ENCODE results near the gene SRP68.

Gene SRP68

GRCh38 chr17:76053246-76054111 is 18.8 kb downstream of the SRP68 start:
- no peak for TF ChIP-seq ISL1 (CRISPR knock-in tag; IDR thresholded peaks at IDR 0.05)
- no peak for TF ChIP-seq ARNTL (CRISPR knock-in tag; IDR thresholded peaks at IDR 0.05; ENCODE audit: borderline replicate concordance, low read depth)
- no peak for TF ChIP-seq TSHZ2 (CRISPR knock-in tag; IDR thresholded peaks at IDR 0.05)
- no peak for TF ChIP-seq CSRNP3 (CRISPR knock-in tag; IDR thresholded peaks at IDR 0.05)
- no peak for TF ChIP-seq PPARA (CRISPR knock-in tag; IDR thresholded peaks at IDR 0.05; ENCODE audit: borderline replicate concordance)
- no peak for TF ChIP-seq OSR1 (CRISPR knock-in tag; IDR thresholded peaks at IDR 0.05)
- TF ChIP-seq CSDC2 (CRISPR knock-in tag; IDR thresholded peaks at IDR 0.05), result no peak
- no peak for TF ChIP-seq BACH2 (CRISPR knock-in tag; IDR thresholded peaks at IDR 0.05; ENCODE audit: borderline replicate concordance)
- no peak for TF ChIP-seq ZNF70 (CRISPR knock-in tag; IDR thresholded peaks at IDR 0.05)
- TF ChIP-seq ZNF8 (CRISPR knock-in tag; IDR thresholded peaks at IDR 0.05), result no peak
- no peak for TF ChIP-seq PATZ1 (CRISPR knock-in tag; IDR thresholded peaks at IDR 0.05; ENCODE audit: borderline replicate concordance)
- no peak for ATAC-seq

GRCh38 chr17:76051561-76051960 is 20.8 kb downstream of the SRP68 start:
- TF ChIP-seq ZNF565 (CRISPR knock-in tag; conservative IDR thresholded peaks at IDR 0.05; ENCODE audit: low read depth) (no peak), POU6F1 (CRISPR knock-in tag; IDR thresholded peaks at IDR 0.05; ENCODE audit: borderline replicate concordance, low read depth) (no peak), CREB5 (CRISPR knock-in tag; IDR thresholded peaks at IDR 0.05; ENCODE audit: low read depth) (no peak), OSR1 (CRISPR knock-in tag; IDR thresholded peaks at IDR 0.05) (no peak), ZNF70 (CRISPR knock-in tag; IDR thresholded peaks at IDR 0.05) (no peak), ZFP30 (CRISPR knock-in tag; IDR thresholded peaks at IDR 0.05) (no peak), ZFP3 (CRISPR knock-in tag; IDR thresholded peaks at IDR 0.05) (no peak)
- no peak for ATAC-seq

- TF ChIP-seq ZNF565 (CRISPR knock-in tag; conservative IDR thresholded peaks at IDR 0.05; ENCODE audit: low read depth) (no peak), CSDC2 (CRISPR knock-in tag; IDR thresholded peaks at IDR 0.05) (no peak), ISL1 (CRISPR knock-in tag; IDR thresholded peaks at IDR 0.05) (no peak), TCF4 (CRISPR knock-in tag; IDR thresholded peaks at IDR 0.05; ENCODE audit: borderline replicate concordance) (no peak), CSRNP3 (CRISPR knock-in tag; IDR thresholded peaks at IDR 0.05) (no peak)
- no peak for ATAC-seq
Measured at GRCh38 chr17:76050538-76051467, 21.5 kb downstream of the SRP68 start.
